HCT116 (cell line): ENCODE results near the gene RPS17.
"Not testable (repeated sequence)": the region's sequence is repeated elsewhere in the genome, so short reads cannot be mapped to it uniquely, and the experiment has no call there.

Experiments
- CTCF ChIP-seq, 3 experiments: fragments of 200-600 bp in 1 of 3; sonication (generic) in 1 of 3; IDR thresholded peaks in 2 of 3; conservative IDR thresholded peaks in 1 of 3; 2 replicates each; pipeline ENCODE4 v1.5.1; 2012 to 2017; ENCODE audit warnings: low read depth in 2 of 3, low read length in 2 of 3, antibody characterized with exemption in 1 of 3, borderline replicate concordance in 1 of 3, control low read depth in 1 of 3, mild to moderate bottlenecking in 1 of 3, mixed read lengths in 1 of 3, mixed run types in 1 of 3, moderate library complexity in 1 of 3; ENCODE audit not compliant: insufficient read depth in 1 of 3
- EZH2 ChIP-seq: fragments of 200-600 bp; sonication (generic); IDR thresholded peaks from 2 replicates; pipeline ENCODE4 v1.6.1; 2017; ENCODE audit warnings: antibody characterized with exemption, mixed run types
- POLR2A ChIP-seq: IDR thresholded peaks from 2 replicates; pipeline ENCODE4 v1.7.0; 2011; ENCODE audit warnings: borderline replicate concordance; ENCODE audit not compliant: insufficient read depth, insufficient read length; ENCODE audit errors: extremely low read depth

GRCh38 chr15:82497978-82498377 is 42.3 kb downstream of the RPS17 start:
- TF ChIP-seq CTCF (IDR thresholded peaks at IDR 0.05 in 2 of 3, conservative IDR thresholded peaks at IDR 0.05 in 1 of 3; ENCODE audit: borderline replicate concordance in 1 of 3, insufficient read depth in 1 of 3, low read depth in 2 of 3, low read length in 2 of 3); EZH2; POLR2A: not testable (repeated sequence)
